Loucy (cell line): Measurements from ENCODE around the gene MEPE.

Experiments
- EZH2phosphoT487 ChIP-seq: fragments of 200-600 bp; IDR thresholded peaks from 2 replicates; pipeline ENCODE4 v1.6.1; 2018; ENCODE audit warnings: antibody characterized with exemption, mild to moderate bottlenecking, moderate library complexity, borderline replicate concordance
- TF ChIP-seq, protein P1 (sequence below): fragments of 200-600 bp; sonication (generic); conservative IDR thresholded peaks from 2 replicates; pipeline ENCODE4 v1.5.1; 2014; ENCODE audit warnings: mild to moderate bottlenecking, antibody characterized with exemption, low read length

DNA sequence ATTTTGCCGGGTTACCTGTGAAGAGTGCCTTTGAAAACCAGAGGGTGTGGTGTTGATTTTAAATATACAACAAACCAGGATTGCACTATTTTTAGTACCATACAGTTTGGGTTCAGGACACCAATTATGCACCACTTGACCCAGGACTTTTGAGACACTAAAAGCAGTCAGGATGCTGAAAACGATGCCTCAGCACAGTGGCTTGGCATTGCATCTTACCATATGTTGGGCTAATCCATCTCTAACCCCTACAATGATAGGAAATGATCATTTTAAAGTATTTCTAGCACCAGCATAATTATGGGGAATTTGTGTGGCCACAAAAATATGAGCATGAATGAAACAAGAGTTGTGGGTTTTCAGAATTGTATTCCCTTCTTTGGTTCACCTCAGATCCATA, 29.3 kb upstream of the MEPE start:
- TF ChIP-seq, protein P1, sequence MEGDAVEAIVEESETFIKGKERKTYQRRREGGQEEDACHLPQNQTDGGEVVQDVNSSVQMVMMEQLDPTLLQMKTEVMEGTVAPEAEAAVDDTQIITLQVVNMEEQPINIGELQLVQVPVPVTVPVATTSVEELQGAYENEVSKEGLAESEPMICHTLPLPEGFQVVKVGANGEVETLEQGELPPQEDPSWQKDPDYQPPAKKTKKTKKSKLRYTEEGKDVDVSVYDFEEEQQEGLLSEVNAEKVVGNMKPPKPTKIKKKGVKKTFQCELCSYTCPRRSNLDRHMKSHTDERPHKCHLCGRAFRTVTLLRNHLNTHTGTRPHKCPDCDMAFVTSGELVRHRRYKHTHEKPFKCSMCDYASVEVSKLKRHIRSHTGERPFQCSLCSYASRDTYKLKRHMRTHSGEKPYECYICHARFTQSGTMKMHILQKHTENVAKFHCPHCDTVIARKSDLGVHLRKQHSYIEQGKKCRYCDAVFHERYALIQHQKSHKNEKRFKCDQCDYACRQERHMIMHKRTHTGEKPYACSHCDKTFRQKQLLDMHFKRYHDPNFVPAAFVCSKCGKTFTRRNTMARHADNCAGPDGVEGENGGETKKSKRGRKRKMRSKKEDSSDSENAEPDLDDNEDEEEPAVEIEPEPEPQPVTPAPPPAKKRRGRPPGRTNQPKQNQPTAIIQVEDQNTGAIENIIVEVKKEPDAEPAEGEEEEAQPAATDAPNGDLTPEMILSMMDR = no peak
- TF ChIP-seq EZH2phosphoT487 = no peak
